HG02610 (cell line): ENCODE data around the gene DGCR6L.

Experiments
- ATAC-seq: cut with Tn5 transposase; IDR thresholded peaks from one replicate; pipeline ENCODE4 v1.9.1; 2021; ENCODE audit warnings: mild to moderate bottlenecking, moderate library complexity; ENCODE audit not compliant: unreplicated experiment

The DGCR6L gene

DNA sequence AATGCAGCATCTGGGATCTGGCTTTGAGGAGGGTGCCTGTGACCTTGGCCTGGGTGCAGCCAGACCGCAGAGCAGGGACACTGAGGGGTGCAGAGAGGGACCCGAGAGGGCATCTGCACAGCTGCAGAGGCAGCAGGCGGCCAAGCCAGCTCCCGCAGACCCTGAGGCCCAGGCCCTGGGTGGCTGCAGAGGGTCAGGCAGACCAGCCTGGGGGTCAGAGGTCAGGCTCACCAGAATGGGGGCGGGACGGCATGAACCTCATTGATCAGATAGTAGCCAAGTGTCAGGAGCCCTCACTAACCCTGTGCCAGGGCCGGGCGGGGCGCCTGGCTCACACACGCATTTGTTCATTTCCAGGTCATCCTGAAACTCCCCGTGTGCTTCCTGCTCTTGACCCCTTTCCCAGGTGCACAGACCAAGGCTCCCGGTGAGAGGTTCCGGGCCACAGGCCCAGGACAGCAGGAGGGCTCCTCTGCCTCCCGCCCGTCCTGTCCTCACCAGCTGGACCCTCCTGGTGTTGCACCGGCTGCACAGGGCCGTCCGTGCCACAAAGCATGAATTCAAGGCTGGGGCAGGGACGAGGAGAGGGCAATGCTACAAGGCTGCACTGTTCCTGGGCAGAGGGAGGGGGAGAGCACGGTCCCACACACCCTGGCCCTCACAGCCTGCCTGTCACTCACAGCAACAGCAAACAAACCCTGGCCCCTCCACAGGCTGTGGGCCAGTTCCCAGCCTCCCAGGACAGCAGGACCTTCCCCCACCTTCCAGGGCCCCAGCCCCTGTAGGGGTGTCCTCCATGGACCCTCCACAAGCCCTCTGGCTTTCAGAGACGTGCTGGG lies 55.0 kb downstream of the DGCR6L start:
- no peak for ATAC-seq
